GM19193 (cell line): ENCODE data around the gene DOCK1.

Source experiments
- POLR2A ChIP-seq: IDR thresholded peaks from 4 replicates; pipeline ENCODE4 v1.6.1; 2011; ENCODE audit not compliant: insufficient read depth, insufficient read length; ENCODE audit errors: extremely low read depth

The DOCK1 gene

DNA sequence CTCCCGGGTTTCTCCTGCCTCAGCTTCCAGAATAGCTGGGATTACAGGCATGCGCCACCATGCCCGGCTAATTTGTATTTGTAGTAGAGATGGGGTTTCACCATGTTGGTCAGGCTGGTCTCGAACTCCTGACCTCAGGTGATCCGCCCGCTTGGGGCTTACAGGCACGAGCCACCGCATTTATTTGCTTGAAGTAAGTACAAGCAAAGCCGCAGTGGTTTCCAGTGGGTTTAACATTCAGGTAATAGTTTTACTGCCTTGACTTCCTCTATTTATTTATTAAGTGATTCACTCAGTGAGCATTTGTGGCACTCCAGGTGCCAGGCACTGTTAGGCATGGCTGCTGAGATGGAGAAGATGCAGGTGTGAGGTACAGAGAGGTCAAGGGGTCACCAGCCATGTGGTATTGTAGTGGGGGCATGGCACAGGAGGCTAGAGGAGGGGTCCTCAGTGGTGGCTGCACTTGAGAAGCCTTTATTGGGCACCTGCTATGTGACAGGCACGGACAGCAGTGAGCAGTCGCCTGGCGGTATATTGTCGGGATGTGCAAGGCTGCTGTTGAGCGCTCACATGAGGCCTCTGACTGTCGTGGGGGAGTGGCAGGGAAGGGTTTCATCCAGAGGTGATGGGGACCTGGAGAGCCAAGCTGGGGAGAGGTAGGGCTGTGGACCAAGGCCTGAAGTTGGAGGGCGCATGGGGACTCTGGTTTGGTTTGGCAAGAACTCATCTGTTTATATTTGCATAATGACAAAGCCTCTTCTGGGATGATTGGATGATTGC, 54.9 kb downstream of the DOCK1 start:
- TF ChIP-seq POLR2A = no peak

DNA sequence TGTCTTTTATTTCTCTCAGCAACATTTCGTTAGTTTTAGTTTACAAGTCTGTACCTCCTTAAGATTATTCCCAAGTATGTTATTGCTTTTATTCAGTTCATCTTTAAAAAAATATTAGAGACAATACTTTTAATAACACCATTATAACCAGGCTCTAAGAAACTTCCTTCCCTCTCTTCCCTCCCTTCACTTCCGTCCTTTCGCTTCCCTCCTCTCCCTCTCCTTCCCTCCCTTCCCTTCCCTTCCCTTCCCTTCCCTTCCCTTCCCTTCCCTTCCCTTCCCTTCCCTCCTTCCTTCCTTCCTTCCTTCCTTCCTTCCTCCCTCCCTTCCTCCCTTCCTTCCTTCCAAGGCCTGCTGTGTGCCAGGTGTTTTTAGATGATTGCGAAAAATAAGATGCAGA, 58.1 kb downstream of the DOCK1 start:
- TF ChIP-seq POLR2A = no peak

DNA sequence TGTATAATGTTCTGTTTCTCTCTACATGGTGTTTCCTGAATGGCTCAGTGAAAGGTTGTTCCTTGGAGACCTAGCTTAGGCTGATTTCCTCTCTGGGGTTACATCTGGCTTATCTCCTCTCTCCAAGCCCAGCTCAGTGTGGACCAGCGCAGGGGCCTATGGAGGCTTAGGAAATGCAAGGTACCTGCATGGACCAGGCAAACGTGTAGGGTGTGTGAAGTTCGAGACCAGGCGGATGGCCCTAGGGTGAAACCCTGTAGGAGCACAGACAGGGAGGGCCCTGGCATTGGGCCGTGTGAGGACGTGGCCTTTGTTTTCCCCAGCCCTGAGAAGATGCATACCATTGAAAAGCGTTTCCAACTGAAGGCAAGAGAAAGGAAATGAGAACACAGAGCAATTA, 59.0 kb downstream of the DOCK1 start:
- TF ChIP-seq POLR2A = no peak

DNA sequence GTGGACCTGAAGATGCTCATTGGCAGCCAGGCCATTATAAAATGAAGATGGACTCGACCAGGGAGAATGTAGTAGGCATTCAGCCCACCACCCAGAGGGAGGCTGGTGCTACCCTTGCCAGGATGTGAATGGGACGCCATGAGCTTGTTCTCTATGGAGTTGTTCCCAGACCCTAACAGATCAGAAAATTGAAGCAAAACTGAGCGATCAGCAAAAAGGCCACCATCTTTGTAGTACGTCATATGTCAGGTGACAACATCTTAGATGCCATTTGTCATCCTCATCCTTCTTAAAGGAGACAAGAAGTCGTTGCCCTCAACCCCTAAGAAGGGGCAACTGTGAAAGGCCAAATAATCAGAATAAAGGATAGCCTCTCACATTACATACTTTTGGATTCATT, 61.7 kb downstream of the DOCK1 start:
- TF ChIP-seq POLR2A = no peak

DNA sequence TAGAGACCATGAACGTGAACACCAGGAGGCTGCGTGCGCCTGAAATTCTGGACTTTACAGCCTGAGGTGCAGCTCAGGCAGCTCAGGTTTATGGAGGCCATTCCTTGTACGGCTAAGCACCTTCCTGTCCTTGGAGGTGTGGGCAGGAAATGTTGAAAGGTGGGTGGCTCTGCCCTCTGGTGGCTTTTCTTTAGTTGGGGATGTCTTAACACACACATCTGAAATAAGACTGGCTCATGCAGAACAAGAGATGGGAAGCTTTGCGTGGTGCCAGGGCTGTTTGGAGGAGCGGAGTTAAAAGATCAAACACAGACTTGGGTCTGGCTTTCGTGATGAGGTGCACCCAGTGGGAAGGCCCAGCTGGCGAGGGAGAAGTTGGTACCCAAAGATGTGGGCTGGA, 64.1 kb downstream of the DOCK1 start:
- TF ChIP-seq POLR2A = no peak

DNA sequence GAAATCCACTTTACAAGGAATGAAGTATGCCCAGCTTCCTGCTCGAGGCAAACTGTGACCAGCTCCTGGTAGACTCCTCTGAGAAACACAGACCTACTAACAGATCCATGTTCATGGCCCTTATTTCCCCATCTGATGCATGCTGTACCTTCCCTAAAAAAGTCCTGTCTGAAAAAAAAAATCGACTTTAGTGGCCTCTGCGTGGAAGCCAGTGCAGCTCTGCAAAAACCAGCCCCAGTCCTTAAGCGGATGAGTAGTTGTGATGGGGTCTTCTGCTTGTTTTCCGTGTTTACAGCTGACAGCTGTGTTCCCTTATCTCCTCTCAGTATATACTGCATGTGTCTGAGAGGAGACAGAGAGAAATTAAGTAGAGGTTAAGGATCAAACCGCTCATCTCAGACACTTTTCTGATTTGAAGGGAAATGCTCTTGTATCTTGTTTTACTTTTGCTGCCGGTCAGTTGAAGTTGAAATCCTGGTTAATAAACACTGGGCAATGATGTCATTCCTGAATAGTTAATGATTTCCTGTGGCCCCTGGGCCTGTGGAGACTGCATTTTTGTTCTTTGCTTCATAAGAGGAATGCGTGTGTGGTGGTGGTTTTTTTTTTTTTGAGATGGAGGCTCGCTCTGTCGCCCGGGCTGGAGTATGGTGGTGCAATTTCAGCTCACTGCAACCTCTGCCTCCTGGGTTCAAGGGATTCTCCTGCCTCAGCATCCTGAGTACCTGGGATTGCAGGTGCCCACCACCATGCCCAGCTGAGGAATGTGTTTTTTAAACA, 67.6 kb downstream of the DOCK1 start:
- TF ChIP-seq POLR2A = no peak

DNA sequence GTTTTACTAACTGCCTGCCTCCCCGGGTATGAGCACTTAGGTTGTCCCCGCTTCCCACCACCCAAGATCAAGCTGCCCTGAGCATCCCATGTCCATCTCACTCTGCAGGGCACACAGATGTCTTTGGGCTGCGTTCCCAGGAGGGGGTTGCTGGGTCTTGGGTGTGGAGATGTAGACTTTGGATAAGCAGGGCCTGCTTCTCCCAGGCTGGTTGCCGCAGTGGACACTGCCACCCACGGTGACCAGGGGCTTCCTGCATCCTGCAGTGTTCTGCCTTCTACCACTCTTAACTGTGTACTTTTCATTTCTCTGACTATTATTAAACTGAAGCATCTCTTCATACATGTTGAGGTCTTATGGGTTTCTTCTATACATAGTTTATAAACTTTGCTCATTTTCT, 70.0 kb downstream of the DOCK1 start:
- no peak for TF ChIP-seq POLR2A

DNA sequence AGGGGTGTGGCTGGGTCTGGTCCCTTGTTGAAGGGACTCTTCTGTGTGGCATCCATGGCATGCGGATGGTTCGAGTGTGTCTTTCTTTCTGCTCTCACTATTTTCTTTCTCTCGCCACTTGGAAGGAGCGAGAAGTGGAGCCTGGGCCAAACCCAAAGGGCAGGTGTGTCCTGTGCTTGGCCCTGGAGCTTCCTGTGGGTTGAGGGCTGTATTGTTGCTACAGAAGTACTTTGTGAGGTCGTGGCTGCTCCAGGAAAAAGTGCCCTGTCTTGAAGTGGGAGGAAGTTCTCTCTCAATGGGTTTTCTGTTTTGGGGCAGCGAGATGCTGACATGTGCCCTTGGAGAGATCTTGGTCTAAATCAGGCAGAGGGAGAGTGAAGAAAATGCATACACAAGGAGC, 72.0 kb downstream of the DOCK1 start:
- TF ChIP-seq POLR2A = no peak

DNA sequence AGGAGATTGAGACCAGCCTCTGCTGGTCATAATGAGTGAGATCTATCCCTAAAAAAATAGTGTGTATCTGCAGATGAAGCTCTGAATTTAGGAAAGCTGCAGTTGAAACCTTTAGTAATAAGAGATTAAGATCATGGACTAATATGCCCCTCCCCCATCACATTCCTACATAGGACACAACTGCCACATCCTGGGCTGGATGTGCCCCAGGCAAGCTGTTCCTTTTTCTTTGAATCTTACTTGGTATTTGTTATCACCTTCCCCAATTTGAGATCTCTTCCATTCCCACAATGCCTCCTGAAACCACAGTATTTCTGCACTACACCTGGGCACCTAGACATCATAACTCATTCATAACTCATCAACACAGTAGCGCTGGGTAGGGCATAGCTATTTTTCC, 74.1 kb downstream of the DOCK1 start:
- TF ChIP-seq POLR2A = no peak

DNA sequence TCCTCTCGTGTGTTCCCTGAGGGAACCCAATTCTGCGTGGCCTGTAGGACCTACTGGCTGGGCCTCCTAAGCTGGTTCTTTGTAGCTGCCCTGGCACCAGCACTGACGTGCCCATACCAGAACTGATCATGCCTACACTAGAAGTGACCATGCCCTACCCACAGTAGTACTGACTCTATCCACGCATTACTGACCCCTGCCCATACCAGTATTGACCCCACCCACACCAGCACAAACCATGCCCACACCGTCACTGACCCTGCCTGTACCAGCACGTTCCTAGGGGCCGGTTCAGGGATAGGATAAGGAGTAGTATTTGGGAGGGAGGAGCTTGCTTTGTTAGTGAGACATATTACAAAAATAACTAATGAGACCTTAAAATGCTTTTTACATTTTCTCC, 88.0 kb downstream of the DOCK1 start:
- TF ChIP-seq POLR2A = no peak

DNA sequence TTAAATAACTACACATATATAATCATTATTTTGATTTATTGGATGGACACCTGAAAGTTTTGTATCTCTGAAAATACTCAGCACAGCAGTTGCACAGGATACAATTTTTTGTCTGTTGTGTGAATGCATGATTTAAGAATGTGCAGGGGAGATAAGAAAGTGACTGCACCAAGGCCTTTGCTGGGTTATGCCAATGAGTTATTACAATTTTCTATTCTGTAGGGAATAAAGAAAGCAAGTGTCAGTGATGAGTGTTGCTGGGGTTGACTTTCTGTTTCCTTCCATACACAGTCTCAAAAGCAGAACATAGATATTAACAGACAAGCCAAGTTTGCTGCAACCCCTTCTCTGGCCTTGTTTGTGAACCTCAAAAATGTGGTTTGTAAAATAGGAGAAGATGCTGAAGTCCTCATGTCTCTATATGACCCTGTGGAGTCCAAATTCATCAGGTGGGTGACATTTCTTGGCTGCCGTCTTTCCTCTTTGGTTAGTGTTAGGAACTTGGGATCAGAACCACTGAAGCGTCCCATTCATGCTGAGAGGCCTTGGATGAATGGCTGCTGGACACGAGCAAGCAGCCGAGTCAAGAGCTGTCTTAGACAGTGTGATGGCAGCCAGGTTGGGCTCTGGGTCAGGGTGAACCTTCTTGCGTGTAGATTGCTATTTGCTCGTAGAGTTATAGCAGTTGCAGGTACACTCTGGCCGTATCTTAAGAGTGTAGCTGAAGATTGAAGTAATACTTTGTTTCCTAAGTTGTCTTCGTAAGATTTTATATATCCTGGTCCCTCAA, 92.8 kb downstream of the DOCK1 start:
- no peak for TF ChIP-seq POLR2A

DNA sequence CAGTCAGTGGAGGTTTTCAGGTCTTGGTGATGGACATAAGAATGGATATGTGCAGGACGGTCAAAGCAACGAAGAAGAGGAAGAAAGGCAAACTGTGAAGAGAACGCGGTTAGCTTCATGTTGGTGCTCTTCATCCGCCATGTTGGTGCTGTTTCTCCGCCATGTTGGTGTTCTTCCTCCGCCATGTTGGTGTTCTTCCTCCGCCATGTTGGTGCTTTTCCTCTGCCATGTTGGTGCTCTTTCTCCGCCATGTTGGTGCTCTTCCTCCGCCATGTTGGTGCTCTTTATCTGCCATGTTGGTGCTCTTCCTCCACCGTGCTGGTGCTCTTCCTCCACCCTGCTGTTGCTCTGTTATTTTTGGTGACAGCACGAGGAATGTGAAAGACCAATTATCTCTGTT, 95.4 kb downstream of the DOCK1 start:
- no peak for TF ChIP-seq POLR2A

DNA sequence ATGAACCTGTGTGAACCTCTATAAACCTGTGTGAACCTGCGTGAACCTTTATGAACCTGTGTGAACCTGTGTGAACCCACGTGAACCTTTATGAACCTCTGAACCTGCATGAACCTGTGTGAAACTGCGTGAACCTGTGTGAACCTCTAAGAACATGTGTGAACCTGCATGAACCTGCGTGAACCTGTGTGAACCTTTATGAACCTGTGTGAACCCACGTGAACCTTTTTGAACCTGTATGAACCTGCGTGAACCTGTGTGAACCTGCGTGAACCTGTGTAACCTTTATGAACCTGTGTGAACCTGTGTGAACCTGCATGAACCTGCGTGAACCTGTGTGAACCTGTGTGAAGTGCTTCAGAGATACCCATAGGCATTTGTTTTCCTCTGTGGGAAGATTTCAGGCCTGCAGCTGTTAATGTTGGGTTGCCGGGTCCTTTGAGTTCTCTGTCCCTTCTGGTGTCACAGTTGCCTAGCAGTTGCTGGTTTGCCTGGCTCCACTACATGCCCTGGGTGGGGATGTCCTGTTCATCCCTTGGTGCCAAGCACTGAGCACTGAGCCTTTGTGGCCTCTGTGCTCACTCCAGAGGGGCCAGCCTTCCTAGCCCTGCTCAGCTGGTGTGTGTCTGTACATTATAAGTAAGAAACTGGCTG, 97.9 kb downstream of the DOCK1 start:
- no peak for TF ChIP-seq POLR2A

DNA sequence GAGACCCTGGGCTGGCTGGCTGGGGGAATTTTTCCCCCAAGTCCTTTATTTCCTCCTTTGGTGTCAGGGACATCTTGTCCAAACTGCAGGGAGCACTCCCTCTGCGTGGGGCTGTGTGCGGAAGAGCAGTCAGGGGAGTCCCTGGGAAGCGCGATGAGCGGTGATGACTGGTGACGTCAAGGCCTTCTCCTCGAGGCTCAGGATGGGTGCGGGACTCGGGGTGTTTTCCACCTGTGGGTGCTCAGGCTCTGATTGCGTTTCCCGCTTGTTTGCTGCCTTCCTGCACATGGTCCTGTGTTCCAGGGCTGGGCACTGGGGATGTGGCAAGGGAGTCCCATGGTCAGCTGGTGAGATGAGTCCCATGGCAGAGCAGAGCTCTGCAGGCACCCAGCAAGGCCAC, 101.2 kb downstream of the DOCK1 start:
- no peak for TF ChIP-seq POLR2A

DNA sequence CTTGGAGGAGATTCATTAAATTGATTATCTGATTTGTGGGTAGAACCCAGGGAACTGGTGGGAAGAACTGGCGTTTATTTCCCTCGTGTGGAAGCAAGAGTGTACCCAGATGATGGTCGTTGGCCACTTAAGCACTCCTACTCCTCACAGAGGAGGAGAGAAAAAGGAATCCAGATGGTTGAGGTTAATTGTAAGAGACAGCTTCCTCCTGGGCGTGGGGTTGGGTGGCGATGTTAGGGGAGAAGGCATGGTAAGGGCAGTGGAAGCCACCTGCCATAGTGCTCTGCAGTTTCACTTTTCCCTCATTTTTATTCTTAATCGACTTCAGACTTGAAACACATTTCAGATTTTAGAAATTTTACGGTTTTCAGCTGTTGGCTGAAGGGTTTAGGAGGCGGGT, 104.1 kb downstream of the DOCK1 start:
- no peak for TF ChIP-seq POLR2A
